ENCODE measurements around the gene CENPQ.

The CENPQ gene, protein sequence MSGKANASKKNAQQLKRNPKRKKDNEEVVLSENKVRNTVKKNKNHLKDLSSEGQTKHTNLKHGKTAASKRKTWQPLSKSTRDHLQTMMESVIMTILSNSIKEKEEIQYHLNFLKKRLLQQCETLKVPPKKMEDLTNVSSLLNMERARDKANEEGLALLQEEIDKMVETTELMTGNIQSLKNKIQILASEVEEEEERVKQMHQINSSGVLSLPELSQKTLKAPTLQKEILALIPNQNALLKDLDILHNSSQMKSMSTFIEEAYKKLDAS

GRCh38 chr6:49462927-49463611 is at the start of gene CENPQ, which contains the start of gene MMUT:
CENPQ (plus strand) TSS chr6:49463370; CDS start chr6:49470177, 6,807 bp downstream.
MMUT (minus strand) TSS chr6:49463253; CDS start chr6:49459466, 3,787 bp downstream.
- in situ Hi-C loops (cut with MboI; ENCODE audit: low sequenced_read_pairs): no loop called here
- H3K27me3 ChIP-seq (ENCODE audit: low read depth): no peaks in the 10 kb centered on the region
- H3K36me3 ChIP-seq (replicated peaks): peaks cover 2% of the 10 kb centered on the region; the same call in 1 of the 2 replicates
- peak; percentile 93 for DNase-seq (ENCODE audit: low spot score in 2 of 2)
- no peaks in the 10 kb centered on the region for H3K9me3 ChIP-seq
- peak within 1 kb of the TSS; percentile 69 for H3K4me3 ChIP-seq
- H3K4me1 ChIP-seq: peaks cover 17% of the 10 kb centered on the region

- Histone ChIP-seq H3K4me3 (no peak overlapping the region), H3K36me3 (replicated peaks) (no peaks in the 10 kb centered on the region), H3K4me1 (no peaks in the 10 kb centered on the region), H3K27me3 (ENCODE audit: low read depth) (peaks cover 3% of the 10 kb centered on the region; the same call in 1 of the 2 replicates), H3K9me3 (no peaks in the 10 kb centered on the region)
- no peak for DNase-seq (ENCODE audit: low spot score in 2 of 2)
- in situ Hi-C loops (cut with MboI; ENCODE audit: low sequenced_read_pairs): loop anchor here (25.0 kb wide), 1 partner anchor 1628 kb away; the partner anchor contains the start of gene OPN5
Observed at GRCh38 chr6:49415358-49415757, 47.8 kb upstream of the CENPQ start.

DNA sequence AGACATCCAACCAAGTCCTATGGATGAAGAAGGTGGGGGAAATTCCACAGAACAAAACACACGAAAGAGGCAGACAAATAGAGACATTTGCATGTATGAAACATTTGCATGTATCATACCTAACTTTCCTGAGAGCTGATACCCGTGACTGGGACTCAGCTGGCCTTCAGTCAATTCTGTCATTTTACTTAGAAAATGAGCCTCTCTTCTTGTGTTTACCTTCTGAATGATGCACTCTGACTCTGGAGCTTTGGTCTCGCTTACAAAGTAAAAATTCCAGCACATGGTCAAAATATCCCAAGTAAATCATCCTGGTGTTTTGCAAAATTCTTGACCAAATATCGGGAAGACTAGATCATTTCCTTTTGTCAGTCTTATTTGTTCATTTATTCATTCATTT is 47.0 kb upstream of the CENPQ start:
- Histone ChIP-seq H3K27me3 (ENCODE audit: low read depth) (peaks cover 8% of the 10 kb centered on the region; the same call in 1 of the 2 replicates), H3K9me3 (no peaks in the 10 kb centered on the region), H3K4me3 (no peak overlapping the region), H3K36me3 (replicated peaks) (no peaks in the 10 kb centered on the region), H3K4me1 (no peaks in the 10 kb centered on the region)
- in situ Hi-C loops (cut with MboI; ENCODE audit: low sequenced_read_pairs): loop anchor here (25.0 kb wide), 1 partner anchor 1629 kb away; the partner anchor contains the start of gene OPN5
- DNase-seq (ENCODE audit: low spot score in 2 of 2): no peak

- Histone ChIP-seq H3K9me3 (no peaks in the 10 kb centered on the region), H3K27me3 (ENCODE audit: low read depth) (peaks cover 8% of the 10 kb centered on the region; the same call in 1 of the 2 replicates), H3K4me3 (no peak overlapping the region), H3K4me1 (no peaks in the 10 kb centered on the region), H3K36me3 (replicated peaks) (no peaks in the 10 kb centered on the region)
- DNase-seq (ENCODE audit: low spot score in 2 of 2): no peak
- in situ Hi-C loops (cut with MboI; ENCODE audit: low sequenced_read_pairs): loop anchor here (25.0 kb wide), 1 partner anchor 1637 kb away; the partner anchor contains the start of gene OPN5
Observed at GRCh38 chr6:49423817-49424216, 39.4 kb upstream of the CENPQ start.

- Histone ChIP-seq H3K9me3 (no peaks in the 10 kb centered on the region), H3K36me3 (replicated peaks) (peaks cover 9% of the 10 kb centered on the region), H3K27me3 (ENCODE audit: low read depth) (no peaks in the 10 kb centered on the region), H3K4me1 (no peaks in the 10 kb centered on the region), H3K4me3 (no peak overlapping the region)
- no peak for DNase-seq (ENCODE audit: low spot score in 2 of 2)
- in situ Hi-C loops (cut with MboI; ENCODE audit: low sequenced_read_pairs): no loop called here
Observed at GRCh38 chr6:49430187-49430586, 33.0 kb upstream of the CENPQ start.

DNA sequence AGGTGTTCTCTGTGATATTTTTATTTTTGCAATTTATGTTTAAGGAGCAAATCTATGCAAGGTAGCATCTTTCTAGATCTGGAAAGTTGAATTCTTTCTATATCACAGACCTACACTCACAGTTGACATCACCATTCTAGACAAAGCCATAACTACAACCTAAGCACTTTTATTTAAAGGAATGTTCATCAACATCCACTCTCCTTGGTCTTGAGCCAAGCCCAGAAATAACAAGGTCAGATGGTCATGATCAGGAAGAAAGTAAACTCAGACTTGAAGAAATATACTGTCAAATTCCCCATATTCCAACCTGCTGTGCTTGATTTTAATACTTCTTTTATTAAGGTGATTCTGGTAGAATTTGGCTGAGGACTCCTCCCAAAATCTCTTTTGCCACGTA is 32.3 kb upstream of the CENPQ start:
- Histone ChIP-seq H3K4me1 (no peaks in the 10 kb centered on the region), H3K9me3 (no peaks in the 10 kb centered on the region), H3K27me3 (ENCODE audit: low read depth) (no peaks in the 10 kb centered on the region), H3K4me3 (no peak overlapping the region), H3K36me3 (replicated peaks) (peaks cover 13% of the 10 kb centered on the region)
- in situ Hi-C loops (cut with MboI; ENCODE audit: low sequenced_read_pairs): no loop called here
- no peak for DNase-seq (ENCODE audit: low spot score in 2 of 2)

DNA sequence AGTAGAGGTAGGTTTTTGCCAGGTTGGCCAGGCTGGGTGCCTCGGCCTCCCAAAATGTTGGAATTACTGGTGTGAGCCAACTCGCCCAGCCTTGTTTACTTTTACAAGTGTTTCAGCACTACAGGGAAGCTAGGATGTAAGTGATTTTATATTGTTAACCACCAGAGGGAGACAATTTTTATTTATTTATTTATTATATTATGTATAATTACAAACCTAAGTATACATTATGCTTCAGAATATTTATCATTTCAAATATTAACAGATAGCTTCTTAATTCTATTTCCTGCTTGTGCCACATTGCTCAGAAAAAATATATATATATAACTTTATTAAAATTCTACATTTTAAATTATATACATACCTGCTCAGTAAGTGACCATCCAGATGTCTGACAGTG is 9.9 kb upstream of the CENPQ start:
- in situ Hi-C loops (cut with MboI; ENCODE audit: low sequenced_read_pairs): no loop called here
- Histone ChIP-seq H3K4me3 (no peak overlapping the region), H3K9me3 (no peaks in the 10 kb centered on the region), H3K4me1 (no peaks in the 10 kb centered on the region), H3K36me3 (replicated peaks) (peaks cover 17% of the 10 kb centered on the region), H3K27me3 (ENCODE audit: low read depth) (no peaks in the 10 kb centered on the region)
- no peak for DNase-seq (ENCODE audit: low spot score in 2 of 2)

GRCh38 chr6:49454787-49455709 is 8.1 kb upstream of the CENPQ start:
- H3K4me3 ChIP-seq: no peak overlapping the region
- DNase-seq (ENCODE audit: low spot score in 2 of 2): no peak
- H3K9me3 ChIP-seq: no peaks in the 10 kb centered on the region
- H3K27me3 ChIP-seq (ENCODE audit: low read depth): no peaks in the 10 kb centered on the region
- no peaks in the 10 kb centered on the region for H3K4me1 ChIP-seq
- in situ Hi-C loops (cut with MboI; ENCODE audit: low sequenced_read_pairs): no loop called here
- peaks cover 12% of the 10 kb centered on the region for H3K36me3 ChIP-seq (replicated peaks)

GRCh38 chr6:49457771-49458170 is 5.4 kb upstream of the CENPQ start:
- in situ Hi-C loops (cut with MboI; ENCODE audit: low sequenced_read_pairs): no loop called here
- Histone ChIP-seq H3K36me3 (replicated peaks) (peaks cover 5% of the 10 kb centered on the region), H3K4me1 (0 out of 2 replicates have a peak, but pooled peaks cover 5% of the 10 kb centered on the region), H3K9me3 (no peaks in the 10 kb centered on the region), H3K27me3 (ENCODE audit: low read depth) (no peaks in the 10 kb centered on the region), H3K4me3 (no peak overlapping the region)
- DNase-seq (ENCODE audit: low spot score in 2 of 2): no peak

DNA sequence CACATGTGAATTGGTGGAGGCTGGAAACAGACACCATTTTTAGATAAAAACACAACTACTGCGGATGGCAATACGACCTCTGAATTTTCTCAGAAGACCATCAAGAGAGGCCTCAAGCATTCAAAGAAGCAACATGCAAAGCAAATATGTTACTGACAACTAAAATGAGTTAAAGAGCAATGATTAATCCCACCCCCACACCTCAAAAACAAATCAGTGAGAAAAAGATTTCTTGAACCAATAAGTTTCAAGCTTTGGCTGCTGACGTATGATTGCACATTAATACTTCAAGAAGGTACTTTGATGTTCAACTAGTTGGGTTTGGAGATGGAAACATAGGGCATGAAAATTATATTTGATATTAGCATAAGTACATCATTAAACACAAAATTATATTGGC is 1.1 kb upstream of the CENPQ start:
- Histone ChIP-seq H3K4me3 (peak overlapping the region; percentile 69), H3K9me3 (no peaks in the 10 kb centered on the region), H3K36me3 (replicated peaks) (peaks cover 2% of the 10 kb centered on the region), H3K27me3 (ENCODE audit: low read depth) (no peaks in the 10 kb centered on the region), H3K4me1 (peaks cover 17% of the 10 kb centered on the region)
- DNase-seq (ENCODE audit: low spot score in 2 of 2): no peak
- in situ Hi-C loops (cut with MboI; ENCODE audit: low sequenced_read_pairs): no loop called here

GRCh38 chr6:49462599-49462926 is 607 bp upstream of the CENPQ start:
- H3K36me3 ChIP-seq (replicated peaks): peaks cover 2% of the 10 kb centered on the region; the same call in 1 of the 2 replicates
- no peaks in the 10 kb centered on the region for H3K27me3 ChIP-seq (ENCODE audit: low read depth)
- DNase-seq (ENCODE audit: low spot score in 2 of 2): no peak
- in situ Hi-C loops (cut with MboI; ENCODE audit: low sequenced_read_pairs): no loop called here
- peaks cover 17% of the 10 kb centered on the region for H3K4me1 ChIP-seq
- H3K4me3 ChIP-seq: peak overlapping the region; percentile 69
- H3K9me3 ChIP-seq: no peaks in the 10 kb centered on the region

- no peak for DNase-seq (ENCODE audit: low spot score in 2 of 2)
- no peaks in the 10 kb centered on the region for H3K27me3 ChIP-seq (ENCODE audit: low read depth)
- peaks cover 2% of the 10 kb centered on the region; the same call in 1 of the 2 replicates for H3K36me3 ChIP-seq (replicated peaks)
- H3K4me1 ChIP-seq: peaks cover 17% of the 10 kb centered on the region
- no peaks in the 10 kb centered on the region for H3K9me3 ChIP-seq
- H3K4me3 ChIP-seq: peak overlapping the region; percentile 69
- in situ Hi-C loops (cut with MboI; ENCODE audit: low sequenced_read_pairs): no loop called here
Observed at GRCh38 chr6:49463612-49463967, 420 bp downstream of the CENPQ start.

- H3K9me3 ChIP-seq: no peaks in the 10 kb centered on the region
- H3K4me3 ChIP-seq: peak overlapping the region; percentile 69; the same call in 1 of the 2 replicates
- no peak for DNase-seq (ENCODE audit: low spot score in 2 of 2)
- in situ Hi-C loops (cut with MboI; ENCODE audit: low sequenced_read_pairs): no loop called here
- H3K4me1 ChIP-seq: peaks cover 17% of the 10 kb centered on the region
- peaks cover 2% of the 10 kb centered on the region; the same call in 1 of the 2 replicates for H3K36me3 ChIP-seq (replicated peaks)
- no peaks in the 10 kb centered on the region for H3K27me3 ChIP-seq (ENCODE audit: low read depth)
Observed at GRCh38 chr6:49464691-49465090, 1.5 kb downstream of the CENPQ start.

Measured in HAP-1 (cell line).